Type B pancreatic cell (in vitro differentiated cells): ENCODE results near the gene CEBPE. TPM values are rescaled to one million over a fixed set of nuclear protein-coding genes. Genes with fewer than 3 reads are reported as not detected.

Experiments used
- DNase-seq: peaks from one replicate; pipeline ENCODE4 v3.0.0; 2021; ENCODE audit warnings: mixed read lengths; ENCODE audit not compliant: unreplicated experiment; ENCODE audit errors: extremely low spot score
- H3K27ac Mint-ChIP-seq: 2 replicates; pipeline ENCODE4 v1.8.0; 2021; ENCODE audit warnings: mild to moderate bottlenecking, mixed read lengths
- H3K27me3 Mint-ChIP-seq: 2 replicates; pipeline ENCODE4 v1.8.0; 2021; ENCODE audit warnings: mixed read lengths
- H3K36me3 Mint-ChIP-seq: 2 replicates; pipeline ENCODE4 v1.8.0; 2021; ENCODE audit warnings: mixed read lengths
- H3K4me1 Mint-ChIP-seq: one replicate; pipeline ENCODE4 v1.8.0; 2021; ENCODE audit warnings: mixed read lengths; ENCODE audit not compliant: unreplicated experiment
- H3K4me3 Mint-ChIP-seq: 2 replicates; pipeline ENCODE4 v1.8.0; 2021; ENCODE audit warnings: mild to moderate bottlenecking, mixed read lengths
- H3K9me3 Mint-ChIP-seq: 2 replicates; pipeline ENCODE4 v1.8.0; 2021; ENCODE audit warnings: mixed read lengths
- total RNA-seq: library from RNA; stranded (reverse); gene quantifications from 2 replicates; pipeline ENCODE4 v1.2.1, GENCODE V29; 2021; ENCODE audit warnings: low replicate concordance
- TF ChIP-seq, protein P1 (sequence below): fragments of 200-600 bp; sonication (generic); conservative IDR thresholded peaks from 2 replicates; pipeline ENCODE4 v1.5.0; 2021; ENCODE audit warnings: antibody characterized with exemption, mild to moderate bottlenecking

Gene CEBPE
- total RNA-seq, 1 donor from 2014 or later = not detected

DNA sequence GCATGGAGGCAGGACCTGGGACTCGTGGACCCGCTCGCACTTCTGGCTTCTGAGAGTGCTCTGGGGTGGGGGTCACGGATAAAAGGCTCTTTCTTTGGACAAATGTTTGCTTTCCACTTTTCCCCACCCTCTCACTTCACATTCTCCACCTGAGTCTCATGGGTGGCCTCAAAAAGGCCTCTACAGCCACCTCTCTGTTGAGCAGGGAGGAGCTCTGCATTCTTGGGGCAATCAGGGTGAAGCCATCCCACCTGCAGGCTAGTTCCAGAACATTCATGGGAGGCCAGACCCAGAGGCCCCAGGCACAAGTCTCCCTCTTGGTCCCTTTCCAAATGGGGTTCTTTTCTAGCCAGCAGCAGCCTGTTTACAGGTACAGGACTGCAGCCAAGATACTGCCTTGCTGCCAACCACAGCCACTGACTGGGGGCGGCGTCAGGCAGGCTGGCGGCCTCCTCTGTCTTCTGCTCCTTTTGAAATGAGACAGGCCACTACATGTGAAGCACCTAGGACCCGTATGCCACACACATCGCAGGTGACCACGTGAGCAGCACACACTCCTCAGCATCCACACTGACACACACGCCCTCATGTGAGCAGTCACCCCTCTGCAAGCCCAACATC lies 18.2 kb upstream of the CEBPE start:
- H3K4me1 Mint-ChIP-seq = peaks cover 6% of the 10 kb centered on the region
- H3K36me3 Mint-ChIP-seq = peaks cover 3% of the 10 kb centered on the region
- TF ChIP-seq, protein P1, sequence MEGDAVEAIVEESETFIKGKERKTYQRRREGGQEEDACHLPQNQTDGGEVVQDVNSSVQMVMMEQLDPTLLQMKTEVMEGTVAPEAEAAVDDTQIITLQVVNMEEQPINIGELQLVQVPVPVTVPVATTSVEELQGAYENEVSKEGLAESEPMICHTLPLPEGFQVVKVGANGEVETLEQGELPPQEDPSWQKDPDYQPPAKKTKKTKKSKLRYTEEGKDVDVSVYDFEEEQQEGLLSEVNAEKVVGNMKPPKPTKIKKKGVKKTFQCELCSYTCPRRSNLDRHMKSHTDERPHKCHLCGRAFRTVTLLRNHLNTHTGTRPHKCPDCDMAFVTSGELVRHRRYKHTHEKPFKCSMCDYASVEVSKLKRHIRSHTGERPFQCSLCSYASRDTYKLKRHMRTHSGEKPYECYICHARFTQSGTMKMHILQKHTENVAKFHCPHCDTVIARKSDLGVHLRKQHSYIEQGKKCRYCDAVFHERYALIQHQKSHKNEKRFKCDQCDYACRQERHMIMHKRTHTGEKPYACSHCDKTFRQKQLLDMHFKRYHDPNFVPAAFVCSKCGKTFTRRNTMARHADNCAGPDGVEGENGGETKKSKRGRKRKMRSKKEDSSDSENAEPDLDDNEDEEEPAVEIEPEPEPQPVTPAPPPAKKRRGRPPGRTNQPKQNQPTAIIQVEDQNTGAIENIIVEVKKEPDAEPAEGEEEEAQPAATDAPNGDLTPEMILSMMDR = no peak
- no peak overlapping the region for H3K27ac Mint-ChIP-seq
- no peak for DNase-seq
- no peaks in the 10 kb centered on the region for H3K27me3 Mint-ChIP-seq
- H3K4me3 Mint-ChIP-seq = no peak overlapping the region
- no peaks in the 10 kb centered on the region for H3K9me3 Mint-ChIP-seq

DNA sequence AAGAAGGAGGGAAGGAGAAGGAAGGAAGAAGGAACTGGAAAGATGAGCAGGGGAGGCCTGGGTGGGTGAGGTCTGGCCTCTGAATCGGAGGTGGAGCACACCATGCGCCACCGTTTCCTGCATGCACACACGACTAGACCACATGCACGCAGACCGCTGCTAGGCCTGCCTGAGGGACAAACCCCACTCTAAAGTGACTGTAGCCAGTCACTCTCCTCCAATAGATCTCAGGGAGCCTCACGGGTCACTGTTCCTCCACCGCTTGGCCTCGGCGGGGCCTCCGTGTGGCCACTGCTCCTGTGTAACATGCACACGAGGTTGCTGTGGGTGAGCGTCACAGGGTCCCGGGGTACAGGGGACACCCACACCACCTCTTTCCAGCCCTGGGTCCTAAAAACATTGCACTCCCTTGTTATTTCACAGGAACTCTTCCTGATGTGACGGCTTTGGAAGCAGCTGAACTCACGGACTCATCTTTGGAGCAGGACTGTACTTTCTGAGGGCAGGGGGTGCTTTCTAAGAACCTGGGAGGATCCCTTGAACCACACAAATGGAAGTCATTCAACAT lies 17.6 kb upstream of the CEBPE start:
- peaks cover 3% of the 10 kb centered on the region for H3K36me3 Mint-ChIP-seq
- no peak overlapping the region for H3K27ac Mint-ChIP-seq
- DNase-seq = no peak
- no peaks in the 10 kb centered on the region for H3K27me3 Mint-ChIP-seq
- no peak overlapping the region for H3K4me3 Mint-ChIP-seq
- TF ChIP-seq, protein P1 = no peak
- H3K9me3 Mint-ChIP-seq = no peaks in the 10 kb centered on the region
- H3K4me1 Mint-ChIP-seq = peaks cover 1% of the 10 kb centered on the region

DNA sequence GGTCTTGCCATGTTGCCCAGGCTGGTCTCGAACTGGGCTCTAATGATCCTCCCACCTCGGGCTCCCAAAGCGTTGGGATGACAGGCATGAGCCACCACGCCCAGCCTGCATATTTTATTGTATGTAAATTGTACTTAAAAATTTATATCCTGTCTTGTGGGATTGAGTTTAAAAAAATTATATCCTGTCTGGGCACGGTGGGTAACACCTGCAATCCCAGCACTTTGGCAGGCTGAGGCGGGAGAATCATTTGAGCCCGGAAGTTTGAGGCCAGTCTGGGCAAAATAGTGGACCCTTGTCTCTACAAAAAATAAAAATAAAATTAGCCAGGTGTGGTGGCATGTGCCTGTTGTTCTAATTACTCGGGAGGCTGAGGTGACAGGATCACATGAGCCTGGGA lies 13.9 kb upstream of the CEBPE start:
- DNase-seq = no peak
- Mint-ChIP-seq H3K36me3 (peaks cover 5% of the 10 kb centered on the region), H3K4me1 (no peaks in the 10 kb centered on the region), H3K27ac (no peak overlapping the region), H3K27me3 (no peaks in the 10 kb centered on the region), H3K4me3 (no peak overlapping the region), H3K9me3 (no peaks in the 10 kb centered on the region)
- TF ChIP-seq, protein P1 = no peak

DNA sequence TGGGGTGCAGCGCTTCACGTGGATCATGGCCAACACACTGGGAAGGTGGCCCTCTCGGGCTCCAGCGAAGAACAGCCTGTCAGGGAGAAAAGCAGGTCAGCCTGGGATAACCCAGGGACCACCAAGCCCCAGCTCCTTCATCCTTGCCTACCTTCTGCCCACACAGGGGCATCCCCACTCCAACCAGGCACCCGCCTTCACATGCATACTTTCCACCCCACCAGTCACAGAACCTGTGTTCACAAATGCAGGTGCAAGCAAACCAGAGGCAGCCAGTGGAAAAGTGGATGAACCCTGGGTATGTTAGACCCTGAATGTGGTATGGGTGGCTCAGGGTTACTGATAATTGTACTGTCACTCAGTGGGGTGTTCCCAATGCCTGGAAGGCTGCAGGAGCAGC lies 12.4 kb upstream of the CEBPE start:
- Mint-ChIP-seq H3K9me3 (no peaks in the 10 kb centered on the region), H3K27me3 (no peaks in the 10 kb centered on the region), H3K4me1 (no peaks in the 10 kb centered on the region), H3K36me3 (peaks cover 5% of the 10 kb centered on the region), H3K4me3 (no peak overlapping the region), H3K27ac (no peak overlapping the region)
- DNase-seq = no peak
- TF ChIP-seq, protein P1 = no peak

DNA sequence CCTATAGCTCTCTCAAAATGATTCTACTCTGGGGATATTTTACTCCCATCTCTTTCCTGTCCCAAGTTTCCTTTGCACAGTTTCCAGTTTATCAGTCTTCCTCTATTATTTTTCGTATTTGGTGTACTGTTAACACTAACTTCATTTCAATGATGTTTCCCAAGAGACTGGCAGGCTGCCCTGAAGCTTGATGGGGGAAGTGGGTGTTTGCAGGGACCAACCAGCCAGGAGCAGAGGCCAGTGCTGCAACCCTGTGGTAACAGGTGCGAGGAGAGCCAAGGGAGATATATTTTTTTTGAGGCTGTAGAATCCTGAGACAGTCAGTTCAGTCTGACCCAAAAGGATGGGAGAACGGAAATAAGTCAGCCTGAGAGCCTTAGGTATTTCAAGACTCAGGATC lies 11.8 kb upstream of the CEBPE start:
- Mint-ChIP-seq H3K9me3 (no peaks in the 10 kb centered on the region), H3K4me1 (no peaks in the 10 kb centered on the region), H3K27me3 (no peaks in the 10 kb centered on the region), H3K4me3 (no peak overlapping the region), H3K27ac (no peak overlapping the region), H3K36me3 (peaks cover 5% of the 10 kb centered on the region)
- no peak for DNase-seq
- TF ChIP-seq, protein P1 = no peak
